ENCODE measurements around the gene RILP.

DNA sequence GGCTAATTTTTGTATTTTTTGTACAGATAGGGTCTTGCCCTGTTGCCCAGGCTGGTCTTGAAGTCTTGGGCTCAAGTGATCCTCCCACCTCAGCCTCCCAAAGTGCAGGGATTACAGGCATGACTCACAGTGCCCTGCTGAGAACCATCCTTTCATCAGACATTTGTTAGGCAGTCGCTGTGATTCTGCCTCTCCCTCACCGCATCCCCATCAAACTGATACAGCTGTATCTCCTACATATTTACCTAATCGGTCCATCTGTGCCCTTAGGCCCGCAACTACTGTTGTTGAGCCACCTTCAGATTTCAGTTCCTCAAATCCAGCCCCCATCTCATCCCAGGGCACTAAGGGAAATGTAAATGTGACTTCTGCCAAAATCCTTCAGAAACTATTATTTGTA is 19.0 kb downstream of the RILP start:
- TF ChIP-seq POLR2A (IDR thresholded peaks at IDR 0.05) (no peak), CTCF (IDR thresholded peaks at IDR 0.05) (no peak)

All from uterus (tissue), 2 donors.